Smooth muscle cell (in vitro differentiated cells): ENCODE results near the gene TXN2. TPM values are rescaled to one million over a fixed set of nuclear protein-coding genes. Genes with fewer than 3 reads are reported as not detected.

ENCODE experiments used
- DNase-seq: peaks from one replicate; lab custom pipeline; 2025; ENCODE audit not compliant: unreplicated experiment; lab: John Stamatoyannopoulos, UW
- H2AFZ ChIP-seq: fragments of 200-600 bp; sonication (generic); 2 replicates; pipeline ENCODE4 v1.6.0; 2016; ENCODE audit warnings: antibody characterized with exemption, low read depth, mild to moderate bottlenecking
- H3F3A ChIP-seq: fragments of 200-600 bp; sonication (generic); 2 replicates; pipeline ENCODE4 v1.6.0; 2017; ENCODE audit warnings: antibody characterized with exemption, low read depth
- H3K27ac ChIP-seq: fragments of 200-600 bp; sonication (generic); 2 replicates; pipeline ENCODE4 v1.5.1; 2016; ENCODE audit warnings: low read depth, mild to moderate bottlenecking
- H3K27me3 ChIP-seq: fragments of 200-600 bp; sonication (generic); 2 replicates; pipeline ENCODE4 v1.6.1; 2016; ENCODE audit warnings: low read depth, mild to moderate bottlenecking
- H3K36me3 ChIP-seq: fragments of 200-600 bp; sonication (generic); 2 replicates; pipeline ENCODE4 v1.5.1; 2016; ENCODE audit warnings: low read depth
- H3K4me1 ChIP-seq: fragments of 200-600 bp; sonication (generic); 2 replicates; pipeline ENCODE4 v1.5.1; 2016; ENCODE audit warnings: low read depth
- H3K4me2 ChIP-seq: fragments of 200-600 bp; sonication (generic); 2 replicates; pipeline ENCODE4 v1.6.0; 2016; ENCODE audit warnings: mild to moderate bottlenecking
- H3K4me3 ChIP-seq: fragments of 200-600 bp; sonication (generic); 2 replicates; pipeline ENCODE4 v1.5.1; 2016; ENCODE audit warnings: mild to moderate bottlenecking
- H3K79me2 ChIP-seq: fragments of 200-600 bp; sonication (generic); 2 replicates; pipeline ENCODE4 v1.6.0; 2016; ENCODE audit warnings: low read depth, mild to moderate bottlenecking
- H3K9ac ChIP-seq: fragments of 200-600 bp; sonication (generic); 2 replicates; pipeline ENCODE4 v1.6.0; 2016; ENCODE audit warnings: low read depth
- H3K9me3 ChIP-seq: fragments of 200-600 bp; sonication (generic); replicated peaks from 2 replicates; pipeline ENCODE4 v1.5.1; 2016; ENCODE audit warnings: low read depth
- H4K20me1 ChIP-seq: fragments of 200-600 bp; sonication (generic); 2 replicates; pipeline ENCODE4 v1.6.0; 2016; ENCODE audit warnings: low read depth
- CTCF ChIP-seq: fragments of 200-600 bp; sonication (generic); IDR thresholded peaks from 2 replicates; pipeline ENCODE4 v1.5.1; 2017; ENCODE audit warnings: borderline replicate concordance, mild to moderate bottlenecking, antibody characterized with exemption; ENCODE audit not compliant: insufficient read depth, poor library complexity, severe bottlenecking
- WGBS: methylation state at CpG from one replicate; pipeline ENCODE4 v1.1.7; 2016; ENCODE audit warnings: low lambda C conversion rate; 5-methylcytosine and 5-hydroxymethylcytosine counted together
- polyA plus RNA-seq: library from polyadenylated mRNA; unstranded; fragments of >200 nt; fragmentation: Nextera tagmentation; extraction: Ambion mirVana; gene quantifications from 2 replicates; pipeline ENCODE4 v1.2.1, GENCODE V29; 2016
- total RNA-seq: library from RNA; depleted of rRNA; stranded (reverse); fragments of >200 nt; gene quantifications from 2 replicates; pipeline ENCODE4 v1.2.3, GENCODE V29; 2014

TXN2 gene
- total and polyA plus RNA-seq, 2 experiments from 2014 or later = 17.0 to 97.0 TPM

- no peaks in the 10 kb centered on the region for H3K79me2 ChIP-seq
- no peak for DNase-seq
- no peak overlapping the region for H3K4me2 ChIP-seq
- H4K20me1 ChIP-seq = no peaks in the 10 kb centered on the region
- no peaks in the 10 kb centered on the region for H3K36me3 ChIP-seq
- no peaks in the 10 kb centered on the region for H3K4me1 ChIP-seq
- 93% methylated on average over 5 of the region's 5 CpGs for WGBS
- no peaks in the 10 kb centered on the region for H3K27me3 ChIP-seq
- no peak overlapping the region for H3K4me3 ChIP-seq
- no peak for TF ChIP-seq CTCF
- no peaks in the 10 kb centered on the region for H3K9me3 ChIP-seq
- H3K9ac ChIP-seq = no peak overlapping the region
- no peak overlapping the region for H2AFZ ChIP-seq
- H3K27ac ChIP-seq = no peak overlapping the region
- no peaks in the 10 kb centered on the region for H3F3A ChIP-seq
Observed at GRCh38 chr22:36492109-36492508, 10.7 kb upstream of the TXN2 start.

- Histone ChIP-seq H3K79me2 (no peaks in the 10 kb centered on the region), H3K9me3 (no peaks in the 10 kb centered on the region), H3K4me3 (no peak overlapping the region), H3K36me3 (no peaks in the 10 kb centered on the region), H3K27me3 (no peaks in the 10 kb centered on the region), H2AFZ (no peak overlapping the region), H3K27ac (no peak overlapping the region), H3K4me1 (no peaks in the 10 kb centered on the region), H3K9ac (no peak overlapping the region), H3K4me2 (no peak overlapping the region), H3F3A (no peaks in the 10 kb centered on the region), H4K20me1 (no peaks in the 10 kb centered on the region)
- DNase-seq = no peak
- no peak for TF ChIP-seq CTCF
- 90% methylated on average over 7 of the region's 7 CpGs for WGBS
Observed at GRCh38 chr22:36491155-36491554, 9.7 kb upstream of the TXN2 start.

DNA sequence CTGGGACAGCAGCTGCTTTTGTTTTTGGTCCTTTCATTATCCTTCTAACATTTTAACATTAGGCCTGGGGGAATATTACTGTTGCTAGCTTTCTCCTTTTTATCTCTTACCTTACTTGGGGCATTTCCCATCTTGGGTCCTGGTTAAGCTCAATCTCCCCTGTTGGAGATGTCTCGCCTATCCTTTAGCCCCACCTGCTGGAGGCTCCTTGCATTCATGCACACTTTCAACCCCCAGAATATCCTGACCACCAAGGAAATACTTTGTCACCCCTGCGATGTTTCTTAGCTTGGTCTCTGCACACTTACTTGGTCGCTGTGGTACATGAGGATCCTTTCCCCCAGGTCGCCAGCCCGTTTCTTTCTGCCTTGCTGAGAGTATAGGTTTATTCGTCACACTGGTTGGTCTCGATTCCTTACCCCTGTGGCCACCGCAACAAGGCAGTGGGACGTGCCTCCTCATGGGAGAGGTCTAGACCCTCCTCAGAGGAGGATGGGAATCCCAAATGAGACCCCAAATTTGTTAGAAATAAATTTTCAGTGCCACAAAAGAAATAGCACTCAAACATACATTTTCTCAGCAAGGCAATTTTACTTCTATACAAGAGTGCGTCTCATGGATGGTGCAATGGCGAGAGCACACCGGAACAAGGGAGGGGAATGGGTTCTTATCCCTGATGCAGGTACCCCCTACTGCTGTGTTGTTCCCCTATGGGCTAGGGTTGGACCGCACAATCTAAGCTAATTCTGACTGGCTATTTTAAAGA, 5.4 kb upstream of the TXN2 start:
- TF ChIP-seq CTCF = peak; percentile 81
- no peaks in the 10 kb centered on the region for H3K79me2 ChIP-seq
- H3K4me1 ChIP-seq = peaks cover 5% of the 10 kb centered on the region
- peaks cover 5% of the 10 kb centered on the region for H3F3A ChIP-seq
- no peak overlapping the region for H3K4me3 ChIP-seq
- no peaks in the 10 kb centered on the region for H3K9me3 ChIP-seq
- no peak overlapping the region for H3K27ac ChIP-seq
- H3K36me3 ChIP-seq = no peaks in the 10 kb centered on the region
- DNase-seq = no peak
- H3K4me2 ChIP-seq = no peak overlapping the region
- no peaks in the 10 kb centered on the region for H3K27me3 ChIP-seq
- 63% methylated on average over 13 of the region's 13 CpGs for WGBS
- no peaks in the 10 kb centered on the region for H4K20me1 ChIP-seq
- no peak overlapping the region for H3K9ac ChIP-seq
- no peak overlapping the region for H2AFZ ChIP-seq

GRCh38 chr22:36480941-36481392, 473 bp downstream of the TXN2 start:
- H3K9ac ChIP-seq = peak overlapping the region; percentile 95
- H2AFZ ChIP-seq = peak overlapping the region; percentile 31
- WGBS = 30% methylated on average over 9 of the region's 9 CpGs
- DNase-seq = no peak
- peaks cover 2% of the 10 kb centered on the region for H3K36me3 ChIP-seq
- no peaks in the 10 kb centered on the region for H4K20me1 ChIP-seq
- no peaks in the 10 kb centered on the region for H3K27me3 ChIP-seq
- no peak for TF ChIP-seq CTCF
- H3K27ac ChIP-seq = peak overlapping the region; percentile 98
- H3K4me2 ChIP-seq = peak overlapping the region; percentile 96
- peaks cover 5% of the 10 kb centered on the region for H3F3A ChIP-seq
- peak overlapping the region; percentile 74 for H3K4me3 ChIP-seq
- peaks cover 11% of the 10 kb centered on the region for H3K4me1 ChIP-seq
- peaks cover 24% of the 10 kb centered on the region for H3K79me2 ChIP-seq
- H3K9me3 ChIP-seq = no peaks in the 10 kb centered on the region
